HCT116 (cell line): ENCODE data around the gene IGFBP7. TPM values are rescaled to one million over a fixed set of nuclear protein-coding genes. Genes with fewer than 3 reads are reported as not detected.

ENCODE experiments used
- ATAC-seq: fragments of 200-7000 bp; cut with Tn5 transposase; 2 replicates; pipeline ENCODE4 v1.9.1; 2020; ENCODE audit warnings: mild to moderate bottlenecking, moderate library complexity
- BruUV-seq: library from RNA; stranded (reverse); fragments of 400-500 nt; replicated peaks from 2 replicates; lab custom pipeline; 2021; lab: Mats Ljungman, UMichigan
- CTCF ChIA-PET: fragments of 300-600 bp; sonication (Branson Sonifier 250); formaldehyde crosslinking; loops from one replicate; lab custom pipeline; 2021; ENCODE audit warnings: antibody characterized with exemption; lab: Charles Lee
- POLR2A ChIA-PET: fragments of 300-600, 350-600 bp; sonication (Branson Sonifier 250); formaldehyde crosslinking; loops from one replicate; lab custom pipeline; 2021; ENCODE audit warnings: antibody characterized with exemption; lab: Charles Lee
- RAD21 ChIA-PET, 2 experiments: fragments of 300-600 bp; sonication (Branson Sonifier 250); formaldehyde crosslinking; loops; one replicate each; lab custom pipeline; 2023; ENCODE audit warnings: low total read pairs in 2 of 2; ENCODE audit not compliant: uncharacterized antibody in 2 of 2, unreplicated experiment in 2 of 2, low non-redundant PET in 1 of 2; lab: Charles Lee
- DNase-seq: peaks from one replicate; pipeline ENCODE4 v3.0.0-alpha.2; 2010; ENCODE audit warnings: low read depth, low spot score
- H2AFZ ChIP-seq: fragments of 200-600 bp; shearing (Covaris generic), sonication (generic); 2 replicates; pipeline ENCODE4 v1.6.1; 2017; ENCODE audit warnings: low read depth, mixed run types, mixed read lengths, antibody characterized with exemption, low read length; ENCODE audit not compliant: poor library complexity, severe bottlenecking
- H3K27ac ChIP-seq: 2 replicates; pipeline ENCODE4 v1.5.1; 2012; ENCODE audit warnings: low read depth, low read length
- H3K27me3 ChIP-seq: fragments of 200-600 bp; sonication (generic); 2 replicates; pipeline ENCODE4 v1.6.1; 2016; ENCODE audit warnings: mixed run types, low read length, mixed read lengths; ENCODE audit not compliant: insufficient read depth
- H3K36me3 ChIP-seq, 2 experiments: fragments of 200-500 bp in 1 of 2; fragments of 200-600 bp in 1 of 2; sonication (Bioruptor generic) in 1 of 2; sonication (generic) in 1 of 2; 2 replicates each; pipeline versions ENCODE4 v1.5.1 to v1.6.1; 2014 to 2016; ENCODE audit warnings: low read length in 2 of 2, inconsistent platforms in 1 of 2, mixed read lengths in 1 of 2, mixed run types in 1 of 2; ENCODE audit not compliant: insufficient read depth in 2 of 2, control insufficient read depth in 1 of 2
- H3K4me1 ChIP-seq, 2 experiments: fragments of 200-600 bp in 1 of 2; sonication (generic) in 1 of 2; 2 replicates each; pipeline versions ENCODE4 v1.5.1 to v1.6.1; 2012 to 2017; ENCODE audit warnings: low read length in 2 of 2, inconsistent platforms in 1 of 2, mild to moderate bottlenecking in 1 of 2, mixed read lengths in 1 of 2, mixed run types in 1 of 2, moderate library complexity in 1 of 2; ENCODE audit not compliant: insufficient read depth in 2 of 2, control insufficient read depth in 1 of 2
- H3K4me2 ChIP-seq: fragments of 200-600 bp; sonication (generic); 2 replicates; pipeline ENCODE4 v1.6.1; 2017; ENCODE audit warnings: mixed run types, low read length, mixed read lengths
- H3K4me3 ChIP-seq, 2 experiments: fragments of 200-600 bp in 1 of 2; sonication (generic) in 1 of 2; replicated peaks in 1 of 2; 2 replicates each; pipeline ENCODE4 v1.5.1; 2011 to 2016; ENCODE audit warnings: low read length in 2 of 2, control low read depth in 1 of 2, low read depth in 1 of 2, mild to moderate bottlenecking in 1 of 2, mixed read lengths in 1 of 2, mixed run types in 1 of 2
- H3K79me2 ChIP-seq: fragments of 200-600 bp; sonication (generic); 2 replicates; pipeline ENCODE4 v1.6.1; 2017; ENCODE audit warnings: mild to moderate bottlenecking, mixed run types, low read length, moderate library complexity, mixed read lengths; ENCODE audit not compliant: insufficient read depth
- H3K9ac ChIP-seq: fragments of 200-600 bp; sonication (generic); 2 replicates; pipeline ENCODE4 v1.6.1; 2016; ENCODE audit warnings: low read length, mixed read lengths
- H3K9me2 ChIP-seq: fragments of 200-600 bp; sonication (generic), shearing (Covaris generic); 2 replicates; pipeline ENCODE4 v1.6.1; 2017; ENCODE audit warnings: mixed run types, mild to moderate bottlenecking, moderate library complexity; ENCODE audit not compliant: insufficient read depth
- H3K9me3 ChIP-seq, 2 experiments: fragments of 200-500 bp in 1 of 2; fragments of 200-600 bp in 1 of 2; sonication (Bioruptor generic) in 1 of 2; sonication (generic) in 1 of 2; 2 replicates each; pipeline ENCODE4 v1.6.1; 2014 to 2017; ENCODE audit warnings: low read length in 2 of 2, mixed read lengths in 2 of 2, inconsistent platforms in 1 of 2, low read depth in 1 of 2, mild to moderate bottlenecking in 1 of 2, mixed run types in 1 of 2, moderate library complexity in 1 of 2; ENCODE audit not compliant: control insufficient read depth in 1 of 2, insufficient read depth in 1 of 2
- H4K20me1 ChIP-seq: fragments of 200-600 bp; sonication (generic), shearing (Covaris generic); 2 replicates; pipeline ENCODE4 v1.6.1; 2017; ENCODE audit warnings: mixed run types, mild to moderate bottlenecking, moderate library complexity; ENCODE audit not compliant: insufficient read depth
- CEBPB ChIP-seq: IDR thresholded peaks from 2 replicates; pipeline ENCODE4 v1.6.1; 2012; ENCODE audit warnings: low read depth
- EGR1 ChIP-seq: IDR thresholded peaks from 2 replicates; pipeline ENCODE4 v1.6.1; 2012; ENCODE audit warnings: low read depth
- ELF1 ChIP-seq: IDR thresholded peaks from 2 replicates; pipeline ENCODE4 v1.6.1; 2012; ENCODE audit warnings: low read depth, borderline replicate concordance
- EZH2phosphoT487 ChIP-seq: fragments of 200-600 bp; IDR thresholded peaks from 2 replicates; pipeline ENCODE4 v1.6.1; 2018; ENCODE audit warnings: antibody characterized with exemption, borderline replicate concordance
- JUND ChIP-seq: IDR thresholded peaks from 2 replicates; pipeline ENCODE4 v1.6.1; 2012
- RAD21 ChIP-seq: IDR thresholded peaks from 2 replicates; pipeline ENCODE4 v1.6.1; 2012; ENCODE audit warnings: low read depth, mild to moderate bottlenecking
- SIN3A ChIP-seq: IDR thresholded peaks from 2 replicates; pipeline ENCODE4 v1.6.1; 2012; ENCODE audit warnings: low read depth
- SP1 ChIP-seq: IDR thresholded peaks from 2 replicates; pipeline ENCODE4 v1.6.1; 2012; ENCODE audit warnings: low read depth
- TCF7L2 ChIP-seq: IDR thresholded peaks from 2 replicates; pipeline ENCODE4 v1.7.0; 2011; ENCODE audit warnings: borderline replicate concordance, inconsistent platforms; ENCODE audit not compliant: insufficient read depth, insufficient read length; ENCODE audit errors: extremely low read depth
- YY1 ChIP-seq: IDR thresholded peaks from 2 replicates; pipeline ENCODE4 v1.6.1; 2011; ENCODE audit warnings: low read length, low read depth, moderate library complexity, mild to moderate bottlenecking; ENCODE audit not compliant: insufficient replicate concordance; ENCODE audit errors: extremely low read depth
- intact Hi-C: fragments of 100-400 bp; cut with micrococcal nuclease; formaldehyde crosslinking; loops from 2 replicates; pipeline ENCODE4 v1.10.0; 2022
- total RNA-seq: library from RNA; stranded (reverse); gene quantifications from one replicate; pipeline ENCODE4 v1.2.1, GENCODE V29; 2021; ENCODE audit not compliant: unreplicated experiment
- TF ChIP-seq, protein P1 (sequence below): IDR thresholded peaks from 2 replicates; pipeline ENCODE4 v1.6.1; 2012

The IGFBP7 gene
- total RNA-seq, 1 experiment from 2014 or later: 0.91 TPM

DNA sequence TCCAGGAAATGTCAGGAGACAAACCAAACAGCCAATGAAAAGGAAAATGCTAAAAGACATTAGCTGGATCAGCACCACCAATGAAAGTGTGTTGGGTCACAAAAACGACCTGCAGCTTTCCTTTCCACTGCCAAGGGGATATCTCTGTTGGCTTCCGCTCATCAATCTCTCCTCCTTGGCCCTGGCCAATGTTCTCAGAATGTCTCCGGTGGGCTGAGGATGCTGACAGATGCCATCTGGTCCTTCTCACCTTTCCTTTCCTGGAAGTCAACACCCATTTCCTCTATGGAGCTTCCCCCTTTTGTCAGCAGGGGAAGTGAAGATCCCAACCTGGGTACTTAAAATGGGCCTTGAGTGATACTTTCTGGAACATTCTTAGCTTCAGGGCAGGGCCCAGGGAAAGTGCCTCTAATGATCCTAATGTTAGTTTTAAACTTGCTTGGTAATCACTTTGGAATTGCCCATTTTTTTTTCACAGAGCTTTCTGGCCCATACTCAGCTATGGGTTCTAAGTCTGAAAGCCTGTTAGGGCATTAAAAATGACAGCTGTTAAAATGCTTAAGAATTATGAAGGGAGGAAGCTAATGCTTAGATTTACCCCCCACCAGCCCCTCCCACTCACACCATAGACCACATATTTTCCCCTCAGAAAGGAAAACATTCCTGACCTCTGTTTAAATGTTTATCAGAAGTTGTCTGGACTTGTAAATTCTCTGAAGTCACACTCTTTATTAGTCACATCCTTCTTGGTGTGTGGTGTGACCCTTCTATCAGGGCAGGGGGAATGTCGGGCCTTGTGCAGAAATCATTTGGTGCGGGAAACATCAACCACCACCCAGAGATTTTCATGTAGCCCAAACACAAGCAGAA is 29.2 kb downstream of the IGFBP7 start:
- BruUV-seq: no TSS peak

DNA sequence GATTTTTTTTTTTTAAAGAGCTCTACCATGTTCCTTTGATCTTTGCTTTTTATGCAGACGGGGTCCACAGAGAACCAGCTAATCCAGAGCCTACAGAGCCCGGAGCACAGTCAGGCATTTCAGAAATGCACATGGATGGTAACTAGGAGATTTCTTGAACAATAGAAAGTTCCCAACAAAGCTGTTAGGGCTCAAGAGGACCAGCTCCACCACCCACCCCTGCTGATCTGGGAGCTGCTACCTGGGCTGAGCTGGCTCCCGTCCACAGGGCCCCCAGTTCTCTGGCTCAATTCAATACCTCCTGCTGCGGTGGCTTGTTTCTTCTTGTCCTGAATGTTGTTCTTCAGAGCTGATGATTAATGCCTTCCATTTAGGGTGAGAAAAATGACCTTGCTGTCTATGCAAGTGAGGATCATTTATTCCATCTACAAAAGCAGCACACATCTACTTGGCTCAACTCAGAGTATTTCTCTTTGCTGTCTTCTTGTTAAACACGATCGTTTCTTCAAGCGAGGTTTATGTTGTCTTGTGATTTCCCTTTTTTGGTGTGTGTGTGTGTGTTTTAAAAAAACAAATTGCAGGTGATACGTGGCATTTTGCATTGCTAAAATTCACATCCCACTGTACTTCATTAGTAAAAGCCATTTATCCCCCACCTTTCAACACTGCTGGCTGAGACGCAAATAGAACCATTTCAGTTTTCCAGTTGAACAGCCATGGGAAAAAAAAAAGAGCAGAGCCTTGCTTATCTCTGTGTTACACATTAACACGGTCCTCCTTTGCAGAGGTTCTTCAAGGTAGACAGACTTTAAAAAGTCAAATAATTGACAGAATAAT is 31.3 kb downstream of the IGFBP7 start:
- Histone ChIP-seq H2AFZ (peak overlapping the region; percentile 45), H3K79me2 (no peaks in the 10 kb centered on the region), H3K4me3 (no peak overlapping the region), H3K4me2 (peak overlapping the region; percentile 41), H3K27ac (peak overlapping the region; percentile 15; the same call in 1 of the 2 replicates), H3K9ac (no peak overlapping the region), H4K20me1 (no peaks in the 10 kb centered on the region), H3K4me1 (peaks cover 27 to 44% of the 10 kb centered on the region in 2 experiments), H3K9me2 (no peaks in the 10 kb centered on the region), H3K27me3 (peaks cover 20% of the 10 kb centered on the region), H3K9me3 (no peaks in the 10 kb centered on the region), H3K36me3 (no peaks in the 10 kb centered on the region)
- ChIA-PET POLR2A (no interaction called here), CTCF (no interaction called here), RAD21 (no interaction called here)
- no peak for TF ChIP-seq EGR1
- peak; percentile 94 for TF ChIP-seq TCF7L2
- no peak for TF ChIP-seq ELF1
- TF ChIP-seq CEBPB: no peak
- no peak for TF ChIP-seq RAD21
- 0 out of 2 replicates have a peak, but pooled peaks have one; percentile 14 for TF ChIP-seq SP1
- TF ChIP-seq YY1: no peak
- TF ChIP-seq, protein P1, sequence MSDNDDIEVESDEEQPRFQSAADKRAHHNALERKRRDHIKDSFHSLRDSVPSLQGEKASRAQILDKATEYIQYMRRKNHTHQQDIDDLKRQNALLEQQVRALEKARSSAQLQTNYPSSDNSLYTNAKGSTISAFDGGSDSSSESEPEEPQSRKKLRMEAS: no peak
- TF ChIP-seq EZH2phosphoT487: no peak
- intact Hi-C loops: no loop called here
- no peak for DNase-seq
- ATAC-seq: peak; percentile 39
- no TSS peak for BruUV-seq

More for the DNA sequence above, 29.2 kb downstream of the IGFBP7 start:
- POLR2A ChIA-PET: no interaction called here
- ATAC-seq (peak; percentile 39), DNase-seq (no peak)
- H3K4me2 ChIP-seq: peak overlapping the region; percentile 1; the same call in 1 of the 2 replicates
- RAD21 ChIA-PET: no interaction called here
- H3K9me3 ChIP-seq: no peaks in the 10 kb centered on the region
- intact Hi-C loops: no loop called here
- H3K9me2 ChIP-seq: no peaks in the 10 kb centered on the region
- H3K9ac ChIP-seq: no peak overlapping the region
- H3K27me3 ChIP-seq: peaks cover 16% of the 10 kb centered on the region; the same call in 1 of the 2 replicates
- CTCF ChIA-PET: interaction anchor here (0.9 to 1.3 kb wide), 2 partner anchors 43 to 82 kb away, joined by 3 to 5 read pairs; no protein-coding TSS in a partner anchor
- no peaks in the 10 kb centered on the region for H3K79me2 ChIP-seq
- H4K20me1 ChIP-seq: no peaks in the 10 kb centered on the region
- H3K36me3 ChIP-seq: no peaks in the 10 kb centered on the region
- peak overlapping the region; percentile 36; the same call in 1 of the 2 replicates for H3K27ac ChIP-seq
- H2AFZ ChIP-seq: no peak overlapping the region
- no peak overlapping the region for H3K4me3 ChIP-seq
- TF ChIP-seq JUND: no peak
- no peak for TF ChIP-seq SIN3A
- TF ChIP-seq YY1: no peak
- TF ChIP-seq TCF7L2: peak; percentile 93
- peaks cover 25 to 36% of the 10 kb centered on the region in 2 experiments for H3K4me1 ChIP-seq
